ENCODE results near the gene C20orf96.

The C20orf96 gene

GRCh38 chr20:289693-290083 lies 862 bp downstream of the C20orf96 start:
- Histone ChIP-seq H3K79me1 (ENCODE audit: low read length) (peaks cover 3% of the 10 kb centered on the region), H2BK120ac (ENCODE audit: insufficient read depth, low read length, poor library complexity) (no peak overlapping the region), H3K9me3 (ENCODE audit: insufficient read depth, low read depth, low read length) (no peaks in the 10 kb centered on the region), H3K14ac (ENCODE audit: low read length) (peak overlapping the region; percentile 68), H3K23ac (ENCODE audit: low read length) (no peak overlapping the region), H4K12ac (ENCODE audit: low read depth, low read length) (peak overlapping the region; percentile 88), H3K4ac (ENCODE audit: low read depth, low read length) (no peak overlapping the region), H3K79me2 (ENCODE audit: control insufficient read depth, insufficient read depth, low read length, poor library complexity) (peaks cover 3% of the 10 kb centered on the region), H2BK12ac (ENCODE audit: low read length) (no peak overlapping the region), H3K4me1 (ENCODE audit: control insufficient read depth in 1 of 2, insufficient read depth in 2 of 2, low read length in 2 of 2) (peaks cover 0 to 8% of the 10 kb centered on the region in 2 experiments), H2AK5ac (ENCODE audit: low read length) (no peak overlapping the region), H2BK5ac (ENCODE audit: low read depth, low read length, poor library complexity) (no peak overlapping the region), H3K36me3 (ENCODE audit: control insufficient read depth in 1 of 2, insufficient read depth in 2 of 2, low read length in 2 of 2) (no peaks in the 10 kb centered on the region), H3K27ac (ENCODE audit: low read depth, low read length) (no peak overlapping the region), H2AFZ (ENCODE audit: insufficient read depth, low read length, poor library complexity) (peak overlapping the region; percentile 99), H3K18ac (ENCODE audit: low read length) (no peak overlapping the region), H3K4me2 (ENCODE audit: low read length) (peak overlapping the region; percentile 77), H3K4me3 (ENCODE audit: low read depth, low read length) (peak overlapping the region; percentile 80), H4K91ac (ENCODE audit: low read depth, low read length) (no peak overlapping the region), H3K9ac (ENCODE audit: low read length) (peak overlapping the region; percentile 95), H3K27me3 (ENCODE audit: insufficient read depth, low read length) (no peaks in the 10 kb centered on the region), H4K8ac (ENCODE audit: low read depth, low read length) (peak overlapping the region; percentile 90)
- no CpG with 5 or more reads among the region's 2 CpGs for WGBS (ENCODE audit: extremely low coverage, insufficient coverage, insufficient read length)
- no peak for DNase-seq

- H2AK5ac ChIP-seq (ENCODE audit: low read length): no peak overlapping the region
- H3K4me1 ChIP-seq (ENCODE audit: control insufficient read depth in 1 of 2, insufficient read depth in 2 of 2, low read length in 2 of 2): peaks cover 0 to 8% of the 10 kb centered on the region in 2 experiments
- H3K27ac ChIP-seq (ENCODE audit: low read depth, low read length): no peak overlapping the region
- peaks cover 3% of the 10 kb centered on the region for H3K79me2 ChIP-seq (ENCODE audit: control insufficient read depth, insufficient read depth, low read length, poor library complexity)
- H4K91ac ChIP-seq (ENCODE audit: low read depth, low read length): no peak overlapping the region
- H2BK5ac ChIP-seq (ENCODE audit: low read depth, low read length, poor library complexity): no peak overlapping the region
- H3K27me3 ChIP-seq (ENCODE audit: insufficient read depth, low read length): no peaks in the 10 kb centered on the region
- H3K23ac ChIP-seq (ENCODE audit: low read length): no peak overlapping the region
- H2AFZ ChIP-seq (ENCODE audit: insufficient read depth, low read length, poor library complexity): no peak overlapping the region
- H3K79me1 ChIP-seq (ENCODE audit: low read length): peaks cover 3% of the 10 kb centered on the region
- no peak overlapping the region for H3K14ac ChIP-seq (ENCODE audit: low read length)
- no peak overlapping the region for H4K12ac ChIP-seq (ENCODE audit: low read depth, low read length)
- H3K9me3 ChIP-seq (ENCODE audit: insufficient read depth, low read depth, low read length): no peaks in the 10 kb centered on the region
- no peaks in the 10 kb centered on the region for H3K36me3 ChIP-seq (ENCODE audit: control insufficient read depth in 1 of 2, insufficient read depth in 2 of 2, low read length in 2 of 2)
- no peak overlapping the region for H2BK12ac ChIP-seq (ENCODE audit: low read length)
- no CpG with 5 or more reads among the region's 3 CpGs for WGBS (ENCODE audit: extremely low coverage, insufficient coverage, insufficient read length)
- peak overlapping the region; percentile 77 for H3K4me2 ChIP-seq (ENCODE audit: low read length)
- no peak overlapping the region for H3K4ac ChIP-seq (ENCODE audit: low read depth, low read length)
- no peak overlapping the region for H3K9ac ChIP-seq (ENCODE audit: low read length)
- H3K18ac ChIP-seq (ENCODE audit: low read length): no peak overlapping the region
- no peak overlapping the region for H3K4me3 ChIP-seq (ENCODE audit: low read depth, low read length)
- H2BK120ac ChIP-seq (ENCODE audit: insufficient read depth, low read length, poor library complexity): no peak overlapping the region
- DNase-seq: no peak
- H4K8ac ChIP-seq (ENCODE audit: low read depth, low read length): no peak overlapping the region
These were observed 1.4 kb downstream of the C20orf96 start for GRCh38 chr20:288956-289692.

GRCh38 chr20:286508-286907 lies 4.0 kb downstream of the C20orf96 start:
- H3K79me2 ChIP-seq (ENCODE audit: control insufficient read depth, insufficient read depth, low read length, poor library complexity): peaks cover 3% of the 10 kb centered on the region
- H3K4ac ChIP-seq (ENCODE audit: low read depth, low read length): no peak overlapping the region
- peaks cover 0 to 8% of the 10 kb centered on the region in 2 experiments for H3K4me1 ChIP-seq (ENCODE audit: control insufficient read depth in 1 of 2, insufficient read depth in 2 of 2, low read length in 2 of 2)
- no peak overlapping the region for H3K4me2 ChIP-seq (ENCODE audit: low read length)
- no CpG with 5 or more reads among the region's 2 CpGs for WGBS (ENCODE audit: extremely low coverage, insufficient coverage, insufficient read length)
- no peak overlapping the region for H3K14ac ChIP-seq (ENCODE audit: low read length)
- peaks cover 3% of the 10 kb centered on the region for H3K79me1 ChIP-seq (ENCODE audit: low read length)
- no peak overlapping the region for H2BK12ac ChIP-seq (ENCODE audit: low read length)
- H3K23ac ChIP-seq (ENCODE audit: low read length): no peak overlapping the region
- no peak overlapping the region for H2AK5ac ChIP-seq (ENCODE audit: low read length)
- H3K27me3 ChIP-seq (ENCODE audit: insufficient read depth, low read length): no peaks in the 10 kb centered on the region
- peaks cover under 1 to 6% of the 10 kb centered on the region in 2 experiments for H3K36me3 ChIP-seq (ENCODE audit: control insufficient read depth in 1 of 2, insufficient read depth in 2 of 2, low read length in 2 of 2)
- H4K8ac ChIP-seq (ENCODE audit: low read depth, low read length): no peak overlapping the region
- H4K12ac ChIP-seq (ENCODE audit: low read depth, low read length): no peak overlapping the region
- H3K18ac ChIP-seq (ENCODE audit: low read length): no peak overlapping the region
- H2BK5ac ChIP-seq (ENCODE audit: low read depth, low read length, poor library complexity): no peak overlapping the region
- no peak overlapping the region for H3K4me3 ChIP-seq (ENCODE audit: low read depth, low read length)
- no peak overlapping the region for H4K91ac ChIP-seq (ENCODE audit: low read depth, low read length)
- H2BK120ac ChIP-seq (ENCODE audit: insufficient read depth, low read length, poor library complexity): no peak overlapping the region
- DNase-seq: no peak
- H3K27ac ChIP-seq (ENCODE audit: low read depth, low read length): no peak overlapping the region
- no peak overlapping the region for H3K9ac ChIP-seq (ENCODE audit: low read length)
- no peak overlapping the region for H2AFZ ChIP-seq (ENCODE audit: insufficient read depth, low read length, poor library complexity)
- H3K9me3 ChIP-seq (ENCODE audit: insufficient read depth, low read depth, low read length): no peaks in the 10 kb centered on the region

GRCh38 chr20:284172-284571 lies 6.4 kb downstream of the C20orf96 start:
- H3K23ac ChIP-seq (ENCODE audit: low read length): no peak overlapping the region
- no peaks in the 10 kb centered on the region for H3K79me2 ChIP-seq (ENCODE audit: control insufficient read depth, insufficient read depth, low read length, poor library complexity)
- H2BK5ac ChIP-seq (ENCODE audit: low read depth, low read length, poor library complexity): no peak overlapping the region
- no peaks in the 10 kb centered on the region for H3K4me1 ChIP-seq (ENCODE audit: control insufficient read depth in 1 of 2, insufficient read depth in 2 of 2, low read length in 2 of 2)
- no peaks in the 10 kb centered on the region for H3K9me3 ChIP-seq (ENCODE audit: insufficient read depth, low read depth, low read length)
- H2AFZ ChIP-seq (ENCODE audit: insufficient read depth, low read length, poor library complexity): no peak overlapping the region
- no peak overlapping the region for H2AK5ac ChIP-seq (ENCODE audit: low read length)
- no peaks in the 10 kb centered on the region for H3K79me1 ChIP-seq (ENCODE audit: low read length)
- no peak overlapping the region for H3K18ac ChIP-seq (ENCODE audit: low read length)
- no peak overlapping the region for H2BK12ac ChIP-seq (ENCODE audit: low read length)
- H2BK120ac ChIP-seq (ENCODE audit: insufficient read depth, low read length, poor library complexity): no peak overlapping the region
- H4K8ac ChIP-seq (ENCODE audit: low read depth, low read length): no peak overlapping the region
- H3K4ac ChIP-seq (ENCODE audit: low read depth, low read length): no peak overlapping the region
- no CpG with 5 or more reads among the region's 3 CpGs for WGBS (ENCODE audit: extremely low coverage, insufficient coverage, insufficient read length)
- no peak overlapping the region for H3K4me2 ChIP-seq (ENCODE audit: low read length)
- no peak overlapping the region for H3K27ac ChIP-seq (ENCODE audit: low read depth, low read length)
- DNase-seq: no peak
- no peak overlapping the region for H3K9ac ChIP-seq (ENCODE audit: low read length)
- no peak overlapping the region for H4K12ac ChIP-seq (ENCODE audit: low read depth, low read length)
- H3K36me3 ChIP-seq (ENCODE audit: control insufficient read depth in 1 of 2, insufficient read depth in 2 of 2, low read length in 2 of 2): peaks cover 2 to 7% of the 10 kb centered on the region in 2 experiments
- H3K27me3 ChIP-seq (ENCODE audit: insufficient read depth, low read length): no peaks in the 10 kb centered on the region
- no peak overlapping the region for H3K4me3 ChIP-seq (ENCODE audit: low read depth, low read length)
- no peak overlapping the region for H4K91ac ChIP-seq (ENCODE audit: low read depth, low read length)
- H3K14ac ChIP-seq (ENCODE audit: low read length): no peak overlapping the region

Measured in trophoblast cell (in vitro differentiated cells and primary cell).